B cell (primary cell): ENCODE measurements around the gene LRRC37A. TPM values are rescaled to one million over a fixed set of nuclear protein-coding genes. Genes with fewer than 3 reads are reported as not detected.
"Not testable (repeated sequence)": the region's sequence is repeated elsewhere in the genome, so short reads cannot be mapped to it uniquely, and the experiment has no call there.

Source experiments
- ATAC-seq: fragments of 200-7000 bp; cut with Tn5 transposase; one replicate; pipeline ENCODE4 v1.10.0; 2021; ENCODE audit warnings: low read depth, mild to moderate bottlenecking, moderate number of reproducible peaks, moderate library complexity
- CTCF ChIA-PET: fragments of 350-600 bp; sonication (Branson Sonifier 250); formaldehyde crosslinking; loops from one replicate; lab custom pipeline; 2021; ENCODE audit warnings: antibody characterized with exemption, inconsistent platforms; lab: Charles Lee
- POLR2A ChIA-PET: fragments of 350-600 bp; sonication (Branson Sonifier 250); formaldehyde crosslinking; loops from one replicate; lab custom pipeline; 2021; ENCODE audit warnings: antibody characterized with exemption; lab: Charles Lee
- DNase-seq: peaks from one replicate; pipeline ENCODE4 v3.0.0; 2013
- H2AFZ ChIP-seq: 2 replicates; pipeline ENCODE4 v1.6.1; 2012; ENCODE audit warnings: mild to moderate bottlenecking, low read depth, low read length; ENCODE audit not compliant: insufficient read depth, poor library complexity, severe bottlenecking
- H3K27ac ChIP-seq, 2 donors: 1 replicate in 1 of 2; 2 replicates in 1 of 2; pipeline ENCODE4 v1.5.1; 2012 to 2013; ENCODE audit warnings: low read length in 2 of 2, mild to moderate bottlenecking in 2 of 2, moderate library complexity in 1 of 2
- H3K27me3 ChIP-seq, 4 experiments: fragments of 200-600 bp in 1 of 4; sonication (generic) in 1 of 4; replicated peaks in 1 of 4; 1 replicate in 2 of 4; 2 replicates in 2 of 4; pipeline versions ENCODE4 v1.6.1 to v1.7.0; 2013 to 2016; ENCODE audit warnings: low read length in 3 of 4, mild to moderate bottlenecking in 2 of 4, mixed read lengths in 1 of 4, moderate library complexity in 1 of 4; ENCODE audit not compliant: insufficient read depth in 4 of 4, control insufficient read depth in 3 of 4; ENCODE audit errors: control extremely low read depth in 1 of 4
- H3K36me3 ChIP-seq, 2 experiments: replicated peaks in 1 of 2; 1 replicate in 1 of 2; 2 replicates in 1 of 2; pipeline versions ENCODE4 v1.6.1 to v1.7.1; 2013; ENCODE audit warnings: low read length in 1 of 2; ENCODE audit not compliant: insufficient read depth in 2 of 2, control insufficient read depth in 1 of 2; ENCODE audit errors: control extremely low read depth in 1 of 2, extremely low read depth in 1 of 2
- H3K4me1 ChIP-seq, 2 donors: fragments of 200-600 bp in 1 of 2; sonication (generic) in 1 of 2; 1 replicate in 1 of 2; 2 replicates in 1 of 2; pipeline versions ENCODE4 v1.5.1 to v1.6.1; 2013 to 2017; ENCODE audit warnings: low read length in 2 of 2; ENCODE audit not compliant: control insufficient read depth in 2 of 2, insufficient read depth in 2 of 2
- H3K4me2 ChIP-seq: replicated peaks from 2 replicates; pipeline ENCODE3; 2012; ENCODE audit warnings: mild to moderate bottlenecking, low read depth, low read length; ENCODE audit not compliant: poor library complexity, severe bottlenecking
- H3K4me3 ChIP-seq, 5 experiments: fragments of 200-600 bp in 1 of 5; sonication (generic) in 1 of 5; 1 replicate in 3 of 5; 2 replicates in 2 of 5; pipeline versions ENCODE4 v1.5.1 to v1.7.0; 2011 to 2016; ENCODE audit warnings: low read length in 4 of 5, mild to moderate bottlenecking in 4 of 5, low read depth in 2 of 5, control low read depth in 1 of 5, moderate library complexity in 1 of 5; ENCODE audit not compliant: insufficient read depth in 1 of 5; ENCODE audit errors: control extremely low read depth in 1 of 5, extremely low read depth in 1 of 5
- H3K79me2 ChIP-seq: fragments of 200-600 bp; sonication (generic); one replicate; pipeline ENCODE4 v1.6.0; 2016; ENCODE audit warnings: low read length; ENCODE audit not compliant: control insufficient read depth, insufficient read depth
- H3K9ac ChIP-seq: fragments of 200-600 bp; sonication (generic); 2 replicates; pipeline ENCODE4 v1.6.1; 2017; ENCODE audit warnings: mild to moderate bottlenecking, low read length, moderate library complexity
- H3K9me3 ChIP-seq, 3 donors: one replicate each; pipeline versions ENCODE4 v1.6.1 to v1.7.1; 2013; ENCODE audit warnings: low read length in 2 of 3; ENCODE audit not compliant: control insufficient read depth in 2 of 3, insufficient read depth in 1 of 3; ENCODE audit errors: control extremely low read depth in 1 of 3
- H4K20me1 ChIP-seq: 2 replicates; pipeline ENCODE4 v1.6.0; 2012; ENCODE audit warnings: mild to moderate bottlenecking, low read length; ENCODE audit not compliant: insufficient read depth, control insufficient read depth, poor library complexity, severe bottlenecking
- H3K27ac Mint-ChIP-seq: one replicate; pipeline ENCODE4 v1.8.0; 2021; ENCODE audit warnings: mixed read lengths
- H3K27me3 Mint-ChIP-seq: one replicate; pipeline ENCODE4 v1.8.0; 2021; ENCODE audit warnings: mixed read lengths
- H3K4me1 Mint-ChIP-seq: one replicate; pipeline ENCODE4 v1.8.0; 2021; ENCODE audit warnings: mixed read lengths
- H3K4me3 Mint-ChIP-seq: one replicate; pipeline ENCODE4 v1.8.0; 2021; ENCODE audit warnings: mixed read lengths
- H3K9me3 Mint-ChIP-seq: one replicate; pipeline ENCODE4 v1.8.0; 2022; ENCODE audit warnings: mixed read lengths; ENCODE audit not compliant: insufficient read depth
- EZH2 ChIP-seq: IDR thresholded peaks from 2 replicates; pipeline ENCODE4 v1.6.1; 2012; ENCODE audit warnings: borderline replicate concordance, low read depth, mild to moderate bottlenecking, moderate library complexity, low read length; ENCODE audit not compliant: insufficient read depth, poor library complexity, severe bottlenecking
- WGBS: methylation state at CpG from one replicate; pipeline ENCODE4 v1.1.5; 2013; ENCODE audit warnings: missing lambda C conversion rate; ENCODE audit not compliant: insufficient coverage; 5-methylcytosine and 5-hydroxymethylcytosine counted together
- intact Hi-C: fragments of 100-400 bp; cut with micrococcal nuclease; formaldehyde crosslinking; loops from one replicate; pipeline ENCODE4 v1.10.0; 2022
- polyA plus RNA-seq: library from polyadenylated mRNA; depleted of rRNA; stranded (reverse); fragments of >200 nt; gene quantifications from 2 replicates; pipeline ENCODE4 v1.2.3, GENCODE V29; 2012
- total RNA-seq, 2 donors: library from RNA; stranded (reverse); fragments of 120-200 nt in 1 of 2; gene quantifications; 1 replicate in 1 of 2; 2 replicates in 1 of 2; pipeline versions ENCODE4 v1.2.3 to v1.2.4, GENCODE V29; 2013 to 2022
- TF ChIP-seq, protein P1 (sequence below): fragments of 200-600 bp; IDR thresholded peaks from one replicate; pipeline ENCODE4 v1.8.0; 2022; ENCODE audit warnings: antibody characterized with exemption, mild to moderate bottlenecking

LRRC37A gene
- total and polyA plus RNA-seq, 2 donors (not counting 1 experiment from before 2014, with no cell fraction given), result 2.7 to 22.1 TPM

DNA sequence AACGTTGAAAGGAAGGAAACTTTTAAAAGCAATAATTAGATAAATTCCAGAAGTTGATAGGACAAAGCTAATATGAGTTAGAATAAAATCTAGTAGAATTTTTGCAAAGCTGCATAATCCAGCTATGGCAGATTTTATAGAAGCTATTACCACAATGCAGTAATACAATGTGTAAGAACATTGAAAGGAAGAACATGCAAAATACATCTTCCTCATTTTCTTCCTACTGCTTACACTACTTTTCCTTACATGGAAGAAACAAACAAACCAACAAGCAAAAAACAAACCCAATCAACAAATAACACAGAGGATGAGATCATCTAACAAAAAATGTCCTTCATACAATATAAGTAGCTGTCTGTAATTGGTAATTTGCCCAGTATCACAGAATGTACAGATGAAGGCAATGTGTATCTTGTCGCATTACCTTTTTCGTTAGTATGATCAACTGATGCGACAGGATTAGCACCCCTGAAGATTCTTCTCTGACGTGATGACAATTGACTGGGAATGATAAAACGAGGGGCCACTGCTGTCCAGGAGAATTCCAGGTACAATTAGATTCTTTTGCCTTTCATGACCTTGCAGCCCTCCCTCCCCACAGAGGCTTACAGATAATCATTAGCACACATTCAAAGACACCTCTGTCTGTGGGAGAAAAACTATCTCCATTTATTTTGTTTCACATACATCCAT lies 21.2 kb upstream of the LRRC37A start:
- no peak for ATAC-seq
- H3K9ac ChIP-seq, result no peak overlapping the region
- H3K4me3 Mint-ChIP-seq, result no peak overlapping the region

DNA sequence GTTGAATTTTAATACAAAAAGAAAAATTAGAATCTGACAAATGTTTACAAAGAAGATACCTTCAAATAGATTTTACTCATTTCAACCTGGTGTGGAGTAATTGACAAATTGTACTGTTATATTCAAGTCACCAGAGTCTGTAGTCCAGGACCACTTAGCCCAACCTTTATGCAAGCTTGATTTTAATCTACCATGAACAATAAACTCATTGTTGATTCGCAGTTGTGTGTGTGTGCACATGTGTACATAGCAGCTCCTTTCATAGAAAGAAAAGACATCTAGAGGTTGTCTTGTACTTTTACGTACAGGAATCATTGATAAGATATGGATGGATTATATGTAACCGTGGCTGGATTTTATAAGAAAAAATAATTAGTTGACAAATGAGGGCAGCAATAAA lies 20.7 kb upstream of the LRRC37A start:
- ATAC-seq (no peak), DNase-seq (no peak)
- H3K4me3 ChIP-seq, result no peak overlapping the region
- H3K4me1 ChIP-seq, result no peaks in the 10 kb centered on the region
- H3K27ac Mint-ChIP-seq, result no peak overlapping the region
- TF ChIP-seq, protein P1, sequence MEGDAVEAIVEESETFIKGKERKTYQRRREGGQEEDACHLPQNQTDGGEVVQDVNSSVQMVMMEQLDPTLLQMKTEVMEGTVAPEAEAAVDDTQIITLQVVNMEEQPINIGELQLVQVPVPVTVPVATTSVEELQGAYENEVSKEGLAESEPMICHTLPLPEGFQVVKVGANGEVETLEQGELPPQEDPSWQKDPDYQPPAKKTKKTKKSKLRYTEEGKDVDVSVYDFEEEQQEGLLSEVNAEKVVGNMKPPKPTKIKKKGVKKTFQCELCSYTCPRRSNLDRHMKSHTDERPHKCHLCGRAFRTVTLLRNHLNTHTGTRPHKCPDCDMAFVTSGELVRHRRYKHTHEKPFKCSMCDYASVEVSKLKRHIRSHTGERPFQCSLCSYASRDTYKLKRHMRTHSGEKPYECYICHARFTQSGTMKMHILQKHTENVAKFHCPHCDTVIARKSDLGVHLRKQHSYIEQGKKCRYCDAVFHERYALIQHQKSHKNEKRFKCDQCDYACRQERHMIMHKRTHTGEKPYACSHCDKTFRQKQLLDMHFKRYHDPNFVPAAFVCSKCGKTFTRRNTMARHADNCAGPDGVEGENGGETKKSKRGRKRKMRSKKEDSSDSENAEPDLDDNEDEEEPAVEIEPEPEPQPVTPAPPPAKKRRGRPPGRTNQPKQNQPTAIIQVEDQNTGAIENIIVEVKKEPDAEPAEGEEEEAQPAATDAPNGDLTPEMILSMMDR, result no peak
- TF ChIP-seq EZH2, result no peak
- intact Hi-C loops, result no loop called here
- H3K4me2 ChIP-seq, result no peak overlapping the region
- WGBS, result no CpG with 5 or more reads among the region's 3 CpGs
- H3K9ac ChIP-seq, result no peak overlapping the region
- H4K20me1 ChIP-seq, result no peaks in the 10 kb centered on the region
- no peak overlapping the region for H3K27ac ChIP-seq
- no peaks in the 10 kb centered on the region for H3K36me3 ChIP-seq
- ChIA-PET POLR2A (no interaction called here), CTCF (no interaction called here)
- H3K27me3 ChIP-seq, result no peaks in the 10 kb centered on the region
- no peaks in the 10 kb centered on the region for H3K79me2 ChIP-seq
- peaks cover 5% of the 10 kb centered on the region for H3K4me1 Mint-ChIP-seq
- no peak overlapping the region for H3K4me3 Mint-ChIP-seq
- H3K9me3 ChIP-seq, result no peaks in the 10 kb centered on the region
- no peak overlapping the region for H2AFZ ChIP-seq
- peaks cover 6% of the 10 kb centered on the region for H3K27me3 Mint-ChIP-seq
- H3K9me3 Mint-ChIP-seq, result no peaks in the 10 kb centered on the region

More for the DNA sequence above, 21.2 kb upstream of the LRRC37A start:
- no peaks in the 10 kb centered on the region for H3K4me1 ChIP-seq
- H3K27me3 ChIP-seq, result no peaks in the 10 kb centered on the region
- DNase-seq, result no peak
- H3K79me2 ChIP-seq, result no peaks in the 10 kb centered on the region
- no peak overlapping the region for H3K27ac ChIP-seq
- ChIA-PET CTCF (no interaction called here), POLR2A (no interaction called here)
- TF ChIP-seq, protein P1, result no peak
- no peak for TF ChIP-seq EZH2
- no peaks in the 10 kb centered on the region for H3K36me3 ChIP-seq
- H3K9me3 ChIP-seq, result no peaks in the 10 kb centered on the region
- H3K27me3 Mint-ChIP-seq, result peaks cover 6% of the 10 kb centered on the region
- H3K4me1 Mint-ChIP-seq, result peaks cover 5% of the 10 kb centered on the region
- no peak overlapping the region for H3K4me3 ChIP-seq
- no peaks in the 10 kb centered on the region for H3K9me3 Mint-ChIP-seq
- 76% methylated on average over 5 of the region's 6 CpGs for WGBS
- no peak overlapping the region for H3K4me2 ChIP-seq
- intact Hi-C loops, result no loop called here
- no peaks in the 10 kb centered on the region for H4K20me1 ChIP-seq
- no peak overlapping the region for H3K27ac Mint-ChIP-seq
- no peak overlapping the region for H2AFZ ChIP-seq

DNA sequence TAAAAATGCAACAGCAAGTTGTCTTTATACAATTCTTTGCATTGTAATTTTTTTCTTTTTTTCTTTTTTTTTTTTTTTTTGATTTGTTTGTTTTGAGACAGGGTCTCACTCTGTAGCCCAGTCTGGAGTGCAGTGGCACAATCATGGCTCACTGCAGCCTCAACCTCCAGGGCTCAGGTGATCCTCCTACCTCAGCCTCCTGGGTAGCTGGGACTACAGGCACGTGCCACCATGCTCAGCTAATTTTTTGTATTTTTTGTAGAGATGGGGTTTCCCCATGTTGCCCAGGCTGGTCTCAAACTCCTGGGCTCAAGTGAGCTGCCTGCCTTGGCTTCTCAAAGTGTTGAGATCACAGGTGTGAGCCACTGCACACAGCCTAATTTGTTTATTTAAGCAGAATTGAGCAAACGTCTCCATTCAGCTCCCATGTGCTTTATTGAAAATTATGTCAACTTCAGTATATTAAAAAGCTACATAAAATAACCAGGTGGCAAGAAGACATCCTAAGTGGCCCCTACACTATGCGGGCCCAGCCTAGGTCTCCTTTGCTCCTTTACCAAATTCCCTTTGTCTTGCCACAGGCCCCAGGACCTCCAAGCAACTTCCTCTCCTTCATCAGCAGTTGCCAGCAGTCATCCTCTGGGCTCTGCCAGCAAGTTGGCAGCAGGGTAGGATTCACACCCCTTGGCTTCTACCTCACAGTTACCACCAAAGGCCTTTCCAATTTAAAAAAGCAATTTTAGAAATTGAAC lies 18.0 kb upstream of the LRRC37A start:
- H3K9me3 Mint-ChIP-seq, POLR2A ChIA-PET, intact Hi-C loops, H3K4me3 ChIP-seq, H3K27me3 Mint-ChIP-seq, DNase-seq, H3K4me1 Mint-ChIP-seq, H3K79me2 ChIP-seq, H3K27ac ChIP-seq, H3K4me1 ChIP-seq, H3K4me2 ChIP-seq, H3K27ac Mint-ChIP-seq, H3K36me3 ChIP-seq, ATAC-seq, H3K9me3 ChIP-seq, H3K4me3 Mint-ChIP-seq, H2AFZ ChIP-seq, H3K9ac ChIP-seq, H3K27me3 ChIP-seq, H4K20me1 ChIP-seq: not testable (repeated sequence)
- 92% methylated on average over 1 of the region's 3 CpGs for WGBS
- CTCF ChIA-PET, result interaction anchor here (0.6 kb wide), 1 partner anchor 1913 kb away, joined by 3 read pairs; no protein-coding TSS in a partner anchor
